SK-N-SH treated with all-trans-retinoic acid at 6 μM for 48 hours (cell line): ENCODE data around the gene WNK3.

Source experiments
- GLIS3 ChIP-seq: fragments of 250-450 bp; sonication (Bioruptor Pico); IDR thresholded peaks from 2 replicates; pipeline ENCODE4 v1.5.0; 2020; ENCODE audit warnings: mild to moderate bottlenecking, moderate library complexity
- RARB ChIP-seq: fragments of 250-450 bp; sonication (Bioruptor Pico); IDR thresholded peaks from 2 replicates; pipeline ENCODE4 v1.8.0; 2021; ENCODE audit warnings: mild to moderate bottlenecking, moderate library complexity
- SNAI2 ChIP-seq: fragments of 250-450 bp; sonication (Bioruptor Pico); IDR thresholded peaks from 2 replicates; pipeline ENCODE4 v1.5.0; 2020; ENCODE audit warnings: mild to moderate bottlenecking, moderate library complexity
- ZFP30 ChIP-seq: fragments of 450-650 bp; formaldehyde crosslinking; IDR thresholded peaks from 2 replicates; pipeline ENCODE4 v1.5.0; 2022; ENCODE audit warnings: mild to moderate bottlenecking, moderate library complexity
- ZNF565 ChIP-seq: fragments of 450-650 bp; formaldehyde crosslinking; conservative IDR thresholded peaks from 2 replicates; pipeline ENCODE4 v1.5.0; 2020; ENCODE audit warnings: low read depth, mild to moderate bottlenecking, moderate library complexity
- ZNF70 ChIP-seq: fragments of 450-650 bp; formaldehyde crosslinking; IDR thresholded peaks from 2 replicates; pipeline ENCODE4 v1.5.0; 2020; ENCODE audit warnings: mild to moderate bottlenecking, moderate library complexity
- TF ChIP-seq, protein P1 (sequence below): fragments of 250-450 bp; sonication (Bioruptor Pico); IDR thresholded peaks from 2 replicates; pipeline ENCODE4 v1.8.0; 2021; ENCODE audit warnings: low read depth, mild to moderate bottlenecking, moderate library complexity, borderline replicate concordance
- TF ChIP-seq, protein P2 (sequence below): fragments of 250-450 bp; sonication (Bioruptor Pico); IDR thresholded peaks from 2 replicates; pipeline ENCODE4 v1.5.1; 2020; ENCODE audit warnings: low read depth, mild to moderate bottlenecking, moderate library complexity
- TF ChIP-seq, protein P3 (sequence below): fragments of 250-450 bp; sonication (Bioruptor Pico); IDR thresholded peaks from 2 replicates; pipeline ENCODE4 v1.5.1; 2021; ENCODE audit warnings: mild to moderate bottlenecking, moderate library complexity

DNA sequence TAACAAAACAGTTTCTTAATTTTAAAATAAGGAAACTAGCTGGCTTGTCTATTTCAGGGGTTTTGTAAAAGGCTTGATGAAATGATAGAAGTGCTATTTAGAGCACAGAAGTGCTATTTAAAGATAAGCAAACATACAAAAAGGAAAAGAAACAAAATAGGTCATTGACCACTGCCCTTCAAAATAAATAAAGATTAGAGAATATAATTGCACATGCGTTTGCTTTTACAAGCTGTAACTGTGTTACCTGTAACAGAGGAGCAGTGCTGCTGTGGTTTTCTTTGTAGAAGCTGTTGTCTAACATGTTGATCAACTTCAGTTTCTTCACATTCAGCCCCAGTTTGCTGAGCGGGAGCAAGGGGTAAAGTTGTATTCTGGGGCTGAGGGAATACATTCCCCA, 63.5 kb downstream of the WNK3 start:
- no peak for TF ChIP-seq ZNF70 (CRISPR knock-in tag)
- TF ChIP-seq ZNF565 (CRISPR knock-in tag): no peak
- TF ChIP-seq, protein P1, sequence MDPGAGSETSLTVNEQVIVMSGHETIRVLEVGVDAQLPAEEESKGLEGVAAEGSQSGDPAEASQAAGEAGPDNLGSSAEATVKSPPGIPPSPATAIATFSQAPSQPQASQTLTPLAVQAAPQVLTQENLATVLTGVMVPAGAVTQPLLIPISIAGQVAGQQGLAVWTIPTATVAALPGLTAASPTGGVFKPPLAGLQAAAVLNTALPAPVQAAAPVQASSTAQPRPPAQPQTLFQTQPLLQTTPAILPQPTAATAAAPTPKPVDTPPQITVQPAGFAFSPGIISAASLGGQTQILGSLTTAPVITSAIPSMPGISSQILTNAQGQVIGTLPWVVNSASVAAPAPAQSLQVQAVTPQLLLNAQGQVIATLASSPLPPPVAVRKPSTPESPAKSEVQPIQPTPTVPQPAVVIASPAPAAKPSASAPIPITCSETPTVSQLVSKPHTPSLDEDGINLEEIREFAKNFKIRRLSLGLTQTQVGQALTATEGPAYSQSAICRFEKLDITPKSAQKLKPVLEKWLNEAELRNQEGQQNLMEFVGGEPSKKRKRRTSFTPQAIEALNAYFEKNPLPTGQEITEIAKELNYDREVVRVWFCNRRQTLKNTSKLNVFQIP (CRISPR knock-in tag): no peak
- TF ChIP-seq RARB: no peak
- no peak for TF ChIP-seq GLIS3 (CRISPR knock-in tag)
- TF ChIP-seq, protein P2, sequence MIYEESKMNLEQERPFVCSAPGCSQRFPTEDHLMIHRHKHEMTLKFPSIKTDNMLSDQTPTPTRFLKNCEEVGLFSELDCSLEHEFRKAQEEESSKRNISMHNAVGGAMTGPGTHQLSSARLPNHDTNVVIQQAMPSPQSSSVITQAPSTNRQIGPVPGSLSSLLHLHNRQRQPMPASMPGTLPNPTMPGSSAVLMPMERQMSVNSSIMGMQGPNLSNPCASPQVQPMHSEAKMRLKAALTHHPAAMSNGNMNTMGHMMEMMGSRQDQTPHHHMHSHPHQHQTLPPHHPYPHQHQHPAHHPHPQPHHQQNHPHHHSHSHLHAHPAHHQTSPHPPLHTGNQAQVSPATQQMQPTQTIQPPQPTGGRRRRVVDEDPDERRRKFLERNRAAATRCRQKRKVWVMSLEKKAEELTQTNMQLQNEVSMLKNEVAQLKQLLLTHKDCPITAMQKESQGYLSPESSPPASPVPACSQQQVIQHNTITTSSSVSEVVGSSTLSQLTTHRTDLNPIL: no peak
- no peak for TF ChIP-seq SNAI2 (CRISPR knock-in tag)
- no peak for TF ChIP-seq ZFP30 (CRISPR knock-in tag)
- TF ChIP-seq, protein P3, sequence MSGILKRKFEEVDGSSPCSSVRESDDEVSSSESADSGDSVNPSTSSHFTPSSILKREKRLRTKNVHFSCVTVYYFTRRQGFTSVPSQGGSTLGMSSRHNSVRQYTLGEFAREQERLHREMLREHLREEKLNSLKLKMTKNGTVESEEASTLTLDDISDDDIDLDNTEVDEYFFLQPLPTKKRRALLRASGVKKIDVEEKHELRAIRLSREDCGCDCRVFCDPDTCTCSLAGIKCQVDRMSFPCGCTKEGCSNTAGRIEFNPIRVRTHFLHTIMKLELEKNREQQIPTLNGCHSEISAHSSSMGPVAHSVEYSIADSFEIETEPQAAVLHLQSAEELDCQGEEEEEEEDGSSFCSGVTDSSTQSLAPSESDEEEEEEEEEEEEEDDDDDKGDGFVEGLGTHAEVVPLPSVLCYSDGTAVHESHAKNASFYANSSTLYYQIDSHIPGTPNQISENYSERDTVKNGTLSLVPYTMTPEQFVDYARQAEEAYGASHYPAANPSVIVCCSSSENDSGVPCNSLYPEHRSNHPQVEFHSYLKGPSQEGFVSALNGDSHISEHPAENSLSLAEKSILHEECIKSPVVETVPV (CRISPR knock-in tag): no peak
